ENCODE results near the gene HDAC9. TPM values are rescaled to one million over a fixed set of nuclear protein-coding genes. Genes with fewer than 3 reads are reported as not detected.
"Not testable (repeated sequence)": the region's sequence is repeated elsewhere in the genome, so short reads cannot be mapped to it uniquely, and the experiment has no call there.

Gene HDAC9
- total RNA-seq, 1 experiment from 2014 or later: 11.3 TPM

GRCh38 chr7:18960725-18961124 lies 465.2 kb downstream of the HDAC9 start:
- intact Hi-C loops (cut with micrococcal nuclease): no loop called here
- Mint-ChIP-seq H3K27me3 (ENCODE audit: insufficient read depth, unreplicated experiment) (no peaks in the 10 kb centered on the region), H3K4me1 (ENCODE audit: insufficient read depth, unreplicated experiment) (no peaks in the 10 kb centered on the region), H3K9me3 (ENCODE audit: unreplicated experiment) (no peaks in the 10 kb centered on the region), H3K36me3 (ENCODE audit: insufficient read depth, unreplicated experiment) (peaks cover 4% of the 10 kb centered on the region), H3K27ac (ENCODE audit: low read depth, unreplicated experiment) (no peak overlapping the region), H3K4me3 (ENCODE audit: unreplicated experiment) (no peak overlapping the region)
- BruUV-seq (replicated peaks): no TSS peak
- ChIA-PET CTCF (interaction anchor here (0.6 to 0.7 kb wide), 2 partner anchors 371 to 1629 kb away, joined by 3 to 5 read pairs; no protein-coding TSS in a partner anchor), POLR2A (no interaction called here)
- no peak for DNase-seq (ENCODE audit: unreplicated experiment)
- no peak for TF ChIP-seq CTCF (IDR thresholded peaks at IDR 0.05; ENCODE audit: unreplicated experiment)

GRCh38 chr7:18962031-18962430 lies 466.5 kb downstream of the HDAC9 start:
- intact Hi-C loops (cut with micrococcal nuclease): no loop called here
- Mint-ChIP-seq H3K36me3 (ENCODE audit: insufficient read depth, unreplicated experiment) (no peaks in the 10 kb centered on the region), H3K27ac (ENCODE audit: low read depth, unreplicated experiment) (no peak overlapping the region), H3K9me3 (ENCODE audit: unreplicated experiment) (no peaks in the 10 kb centered on the region), H3K4me1 (ENCODE audit: insufficient read depth, unreplicated experiment) (no peaks in the 10 kb centered on the region), H3K4me3 (ENCODE audit: unreplicated experiment) (no peak overlapping the region), H3K27me3 (ENCODE audit: insufficient read depth, unreplicated experiment) (no peaks in the 10 kb centered on the region)
- CTCF ChIA-PET: interaction anchor here (0.6 kb wide), 1 partner anchor 268 kb away, joined by 5 read pairs; no protein-coding TSS in a partner anchor
- POLR2A ChIA-PET: no interaction called here
- no TSS peak for BruUV-seq (replicated peaks)
- DNase-seq (ENCODE audit: unreplicated experiment): no peak
- TF ChIP-seq CTCF (IDR thresholded peaks at IDR 0.05; ENCODE audit: unreplicated experiment): no peak

- BruUV-seq (replicated peaks): no TSS peak
- Mint-ChIP-seq H3K4me3 (ENCODE audit: unreplicated experiment) (no peak overlapping the region), H3K27me3 (ENCODE audit: insufficient read depth, unreplicated experiment) (no peaks in the 10 kb centered on the region), H3K4me1 (ENCODE audit: insufficient read depth, unreplicated experiment) (no peaks in the 10 kb centered on the region), H3K27ac (ENCODE audit: low read depth, unreplicated experiment) (no peak overlapping the region), H3K9me3 (ENCODE audit: unreplicated experiment) (no peaks in the 10 kb centered on the region), H3K36me3 (ENCODE audit: insufficient read depth, unreplicated experiment) (no peaks in the 10 kb centered on the region)
- no peak for DNase-seq (ENCODE audit: unreplicated experiment)
- intact Hi-C loops (cut with micrococcal nuclease): no loop called here
- no peak for TF ChIP-seq CTCF (IDR thresholded peaks at IDR 0.05; ENCODE audit: unreplicated experiment)
- ChIA-PET POLR2A (no interaction called here), CTCF (interaction anchor here (1.2 kb wide), 2 partner anchors 9 to 12 kb away, joined by 3 to 4 read pairs; no protein-coding TSS in a partner anchor)
Observed at GRCh38 chr7:18965657-18966056, 470.1 kb downstream of the HDAC9 start.

GRCh38 chr7:18967755-18968154 lies 472.2 kb downstream of the HDAC9 start:
- H3K9me3 Mint-ChIP-seq (ENCODE audit: unreplicated experiment); H3K27me3 Mint-ChIP-seq (ENCODE audit: insufficient read depth, unreplicated experiment); BruUV-seq (replicated peaks); H3K36me3 Mint-ChIP-seq (ENCODE audit: insufficient read depth, unreplicated experiment); H3K27ac Mint-ChIP-seq (ENCODE audit: low read depth, unreplicated experiment); CTCF ChIA-PET; intact Hi-C loops (cut with micrococcal nuclease); H3K4me3 Mint-ChIP-seq (ENCODE audit: unreplicated experiment); H3K4me1 Mint-ChIP-seq (ENCODE audit: insufficient read depth, unreplicated experiment); DNase-seq (ENCODE audit: unreplicated experiment): not testable (repeated sequence)
- POLR2A ChIA-PET: interaction anchor here (0.7 to 1.2 kb wide), 3 partner anchors 10 to 152 kb away, joined by 3 to 4 read pairs (median 3); no protein-coding TSS in a partner anchor

- Mint-ChIP-seq H3K4me3 (ENCODE audit: unreplicated experiment) (no peak overlapping the region), H3K36me3 (ENCODE audit: insufficient read depth, unreplicated experiment) (no peaks in the 10 kb centered on the region), H3K9me3 (ENCODE audit: unreplicated experiment) (no peaks in the 10 kb centered on the region), H3K4me1 (ENCODE audit: insufficient read depth, unreplicated experiment) (peaks cover 42% of the 10 kb centered on the region), H3K27me3 (ENCODE audit: insufficient read depth, unreplicated experiment) (no peaks in the 10 kb centered on the region), H3K27ac (ENCODE audit: low read depth, unreplicated experiment) (no peak overlapping the region)
- CTCF ChIA-PET: interaction anchor here (0.6 kb wide), 1 partner anchor 78 kb away, joined by 4 read pairs; no protein-coding TSS in a partner anchor
- TF ChIP-seq CTCF (IDR thresholded peaks at IDR 0.05; ENCODE audit: unreplicated experiment): no peak
- POLR2A ChIA-PET: interaction anchor here (0.9 to 1.4 kb wide), 2 partner anchors 76 to 88 kb away, joined by 4 read pairs; no protein-coding TSS in a partner anchor
- intact Hi-C loops (cut with micrococcal nuclease): no loop called here
- BruUV-seq (replicated peaks): no TSS peak
- DNase-seq (ENCODE audit: unreplicated experiment): no peak
Observed at GRCh38 chr7:18971839-18972238, 476.3 kb downstream of the HDAC9 start.

Measured in MCF 10A (cell line).